Ovary (tissue), 3 donors: ENCODE data around the gene PIAS1.

Experiments
- EP300 ChIP-seq: sonication (generic); formaldehyde crosslinking; IDR thresholded peaks from one replicate; pipeline ENCODE4 v1.6.1; 2017; ENCODE audit warnings: antibody characterized with exemption
- POLR2A ChIP-seq: fragments of 450-650 bp; IDR thresholded peaks from one replicate; pipeline ENCODE4 v1.6.1; 2017; ENCODE audit warnings: antibody characterized with exemption, mild to moderate bottlenecking, moderate library complexity
- TF ChIP-seq, protein P1 (sequence below), 3 donors: fragments of 450-650 bp in 2 of 3; fragments of 200-600 bp in 1 of 3; IDR thresholded peaks; one replicate each; pipeline versions ENCODE4 v1.5.1 to v1.8.0; 2016 to 2022; ENCODE audit warnings: antibody characterized with exemption in 3 of 3, mild to moderate bottlenecking in 1 of 3
- donor health status: DM: no; HTN: no; CAD: no.

DNA sequence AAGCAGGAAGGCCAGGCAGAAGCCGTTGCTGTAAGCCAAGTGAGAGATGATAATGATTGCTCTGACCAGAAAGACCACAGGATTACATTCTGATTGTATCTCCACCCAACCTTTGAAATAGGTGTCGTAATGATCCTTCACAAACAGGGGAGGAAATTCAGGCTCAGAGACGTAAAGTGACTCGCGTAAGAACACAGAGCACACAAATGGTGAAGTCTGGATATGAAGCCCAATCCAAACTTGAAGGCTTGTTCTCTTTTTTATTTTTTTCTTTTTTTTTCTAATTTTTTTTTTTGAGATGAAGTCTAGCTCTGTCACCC is 25.3 kb upstream of the PIAS1 start:
- TF ChIP-seq, protein P1, sequence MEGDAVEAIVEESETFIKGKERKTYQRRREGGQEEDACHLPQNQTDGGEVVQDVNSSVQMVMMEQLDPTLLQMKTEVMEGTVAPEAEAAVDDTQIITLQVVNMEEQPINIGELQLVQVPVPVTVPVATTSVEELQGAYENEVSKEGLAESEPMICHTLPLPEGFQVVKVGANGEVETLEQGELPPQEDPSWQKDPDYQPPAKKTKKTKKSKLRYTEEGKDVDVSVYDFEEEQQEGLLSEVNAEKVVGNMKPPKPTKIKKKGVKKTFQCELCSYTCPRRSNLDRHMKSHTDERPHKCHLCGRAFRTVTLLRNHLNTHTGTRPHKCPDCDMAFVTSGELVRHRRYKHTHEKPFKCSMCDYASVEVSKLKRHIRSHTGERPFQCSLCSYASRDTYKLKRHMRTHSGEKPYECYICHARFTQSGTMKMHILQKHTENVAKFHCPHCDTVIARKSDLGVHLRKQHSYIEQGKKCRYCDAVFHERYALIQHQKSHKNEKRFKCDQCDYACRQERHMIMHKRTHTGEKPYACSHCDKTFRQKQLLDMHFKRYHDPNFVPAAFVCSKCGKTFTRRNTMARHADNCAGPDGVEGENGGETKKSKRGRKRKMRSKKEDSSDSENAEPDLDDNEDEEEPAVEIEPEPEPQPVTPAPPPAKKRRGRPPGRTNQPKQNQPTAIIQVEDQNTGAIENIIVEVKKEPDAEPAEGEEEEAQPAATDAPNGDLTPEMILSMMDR (IDR thresholded peaks at IDR 0.05), result no peak
- TF ChIP-seq POLR2A (no peak), EP300 (no peak)
